K562 (cell line): ENCODE data around the gene KCNQ4. TPM values are rescaled to one million over a fixed set of nuclear protein-coding genes. Genes with fewer than 3 reads are reported as not detected.
A peak's percentile ranks its signal among the peaks of the same experiment; 100 is the strongest.

Experiments
- BCOR ChIP-seq: fragments of 450-650 bp; IDR thresholded peaks from 2 replicates; pipeline ENCODE4 v1.6.1; 2016
- BHLHE40 ChIP-seq: IDR thresholded peaks from 2 replicates; pipeline ENCODE4 v1.6.1; 2011; ENCODE audit warnings: low read length, improper control_type of control experiment
- ELK1 ChIP-seq: sonication (generic); formaldehyde crosslinking; IDR thresholded peaks from 2 replicates; pipeline ENCODE4 v1.8.1; 2022; ENCODE audit warnings: missing genetic modification reagents
- FOS ChIP-seq: IDR thresholded peaks from 3 replicates; pipeline ENCODE4 v1.6.1; 2011; ENCODE audit not compliant: insufficient read length; ENCODE audit errors: extremely low read depth
- FOXK2 ChIP-seq, 2 experiments: fragments of 450-650 bp; IDR thresholded peaks in 1 of 2; conservative IDR thresholded peaks in 1 of 2; 2 replicates each; pipeline ENCODE4 v1.6.1; 2016; ENCODE audit warnings: low read depth in 2 of 2, mild to moderate bottlenecking in 1 of 2
- ID3 ChIP-seq, 2 experiments: fragments of 250-450 bp in 1 of 2; fragments of 450-650 bp in 1 of 2; sonication (Bioruptor Pico) in 1 of 2; IDR thresholded peaks; 2 replicates each; pipeline versions ENCODE4 v1.6.1 to v1.8.0; 2016 to 2021; ENCODE audit warnings: mild to moderate bottlenecking in 2 of 2, moderate library complexity in 2 of 2, missing compliant biosample characterization in 1 of 2, missing genetic modification characterization in 1 of 2
- PTRF ChIP-seq: fragments of 450-650 bp; IDR thresholded peaks from 2 replicates; pipeline ENCODE4 v1.6.1; 2016; ENCODE audit warnings: mild to moderate bottlenecking, missing genetic modification characterization, missing compliant biosample characterization
- PTTG1 ChIP-seq: fragments of 450-650 bp; IDR thresholded peaks from 2 replicates; pipeline ENCODE4 v1.6.1; 2016; ENCODE audit warnings: low read depth, mild to moderate bottlenecking, missing genetic modification characterization, missing compliant biosample characterization
- SMAD2 ChIP-seq: fragments of 150-350 bp; IDR thresholded peaks from 2 replicates; pipeline ENCODE4 v1.6.1; 2014; ENCODE audit warnings: low read depth, mild to moderate bottlenecking, low read length
- STAG1 ChIP-seq: sonication (generic); formaldehyde crosslinking; IDR thresholded peaks from 2 replicates; pipeline ENCODE4 v1.5.0; 2020; ENCODE audit warnings: missing genetic modification reagents, borderline replicate concordance
- TFAP4 ChIP-seq: sonication (generic); formaldehyde crosslinking; IDR thresholded peaks from 2 replicates; pipeline ENCODE4 v1.8.0; 2022; ENCODE audit warnings: missing genetic modification reagents, mild to moderate bottlenecking, moderate library complexity, borderline replicate concordance
- ZBTB7A ChIP-seq: IDR thresholded peaks from 2 replicates; pipeline ENCODE4 v1.6.1; 2011; ENCODE audit warnings: low read depth, mild to moderate bottlenecking, low read length, moderate library complexity, borderline replicate concordance; ENCODE audit not compliant: control insufficient read depth
- ZNF354B ChIP-seq: fragments of 250-450 bp; sonication (Bioruptor Pico); IDR thresholded peaks from 2 replicates; pipeline ENCODE4 v1.4.0; 2020
- polyA plus RNA-seq, 8 experiments: library from polyadenylated mRNA; depleted of rRNA in 4 of 8; stranded (reverse) in 5 of 8; unstranded in 3 of 8; fragments of >200 nt; fragmentation: Nextera tagmentation in 2 of 8; fragmentation: Illumina TruSeq in 1 of 8; extraction: Ambion mirVana in 2 of 8; extraction: Trizol in 1 of 8; gene quantifications; 2 replicates each; pipeline versions ENCODE4 v1.2.1 to v1.2.3, GENCODE V29; 2011 to 2014; ENCODE audit warnings: inconsistent platforms in 1 of 8, missing spikeins in 1 of 8
- total RNA-seq, 7 experiments: library from RNA; depleted of rRNA in 6 of 7; stranded (reverse); fragments of >200 nt in 6 of 7; fragmentation: Illumina TruSeq in 2 of 7; extraction: Trizol in 2 of 7; gene quantifications; 2 replicates each; pipeline versions ENCODE4 v1.2.1 to v1.2.3, GENCODE V29; 2011 to 2021; ENCODE audit warnings: low replicate concordance in 1 of 7
- TF ChIP-seq, protein P1 (sequence below), 2 experiments: fragments of 450-650 bp; IDR thresholded peaks; 2 replicates each; pipeline ENCODE4 v1.6.1; 2018; ENCODE audit warnings: mild to moderate bottlenecking in 2 of 2, low read depth in 1 of 2; ENCODE audit not compliant: partially characterized antibody in 2 of 2
- TF ChIP-seq, protein P2 (sequence below), 3 experiments: IDR thresholded peaks in 2 of 3; conservative IDR thresholded peaks in 1 of 3; 2 replicates each; pipeline ENCODE4 v1.5.1; 2011 to 2012; ENCODE audit warnings: low read length in 3 of 3, mild to moderate bottlenecking in 3 of 3, control low read depth in 2 of 3, improper control_type of control experiment in 1 of 3, inconsistent platforms in 1 of 3, low read depth in 1 of 3, mixed read lengths in 1 of 3, moderate library complexity in 1 of 3; ENCODE audit not compliant: insufficient read depth in 2 of 3

Gene KCNQ4
- total and polyA plus RNA-seq, 9 of the 15 experiments (the other 6 are each of a cell fraction or from before 2014, with no cell fraction given): 0.07 to 4.1 (median 0.79) TPM

DNA sequence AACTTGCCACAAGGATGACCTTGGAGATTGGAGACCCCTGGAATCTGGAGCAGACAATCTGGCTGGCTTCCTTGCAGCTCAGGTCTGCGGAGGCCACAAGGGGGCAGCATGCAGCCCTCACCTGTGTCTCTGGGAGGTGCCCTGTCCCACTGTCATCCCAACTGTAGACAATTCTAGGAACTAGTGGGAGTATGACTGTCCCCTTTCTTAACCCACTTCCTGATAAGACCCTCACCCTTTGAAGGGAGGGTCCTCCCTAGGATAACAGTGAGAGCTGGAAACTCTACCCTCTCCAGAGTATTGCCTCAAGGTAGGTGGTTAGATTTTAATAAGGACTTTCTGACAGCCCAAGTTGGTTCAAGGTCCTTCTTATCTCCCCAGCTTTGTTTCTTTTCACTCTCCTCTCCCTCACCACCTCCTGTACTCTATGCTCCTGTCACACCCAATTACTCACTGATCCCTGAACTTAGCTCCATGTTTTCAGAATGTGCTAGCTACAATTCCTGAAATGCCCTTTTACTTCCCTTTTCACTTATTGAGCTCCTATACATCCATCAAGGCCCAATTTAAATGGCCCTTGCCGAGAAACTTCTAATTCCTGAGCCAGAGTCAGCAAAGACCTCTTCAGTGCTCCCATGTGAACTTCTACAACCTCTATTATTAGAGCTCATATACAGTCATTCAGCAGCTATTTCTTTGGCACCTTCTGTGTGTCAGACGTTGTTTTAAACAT is 9.2 kb upstream of the KCNQ4 start (continued):
- TF ChIP-seq, protein P1, sequence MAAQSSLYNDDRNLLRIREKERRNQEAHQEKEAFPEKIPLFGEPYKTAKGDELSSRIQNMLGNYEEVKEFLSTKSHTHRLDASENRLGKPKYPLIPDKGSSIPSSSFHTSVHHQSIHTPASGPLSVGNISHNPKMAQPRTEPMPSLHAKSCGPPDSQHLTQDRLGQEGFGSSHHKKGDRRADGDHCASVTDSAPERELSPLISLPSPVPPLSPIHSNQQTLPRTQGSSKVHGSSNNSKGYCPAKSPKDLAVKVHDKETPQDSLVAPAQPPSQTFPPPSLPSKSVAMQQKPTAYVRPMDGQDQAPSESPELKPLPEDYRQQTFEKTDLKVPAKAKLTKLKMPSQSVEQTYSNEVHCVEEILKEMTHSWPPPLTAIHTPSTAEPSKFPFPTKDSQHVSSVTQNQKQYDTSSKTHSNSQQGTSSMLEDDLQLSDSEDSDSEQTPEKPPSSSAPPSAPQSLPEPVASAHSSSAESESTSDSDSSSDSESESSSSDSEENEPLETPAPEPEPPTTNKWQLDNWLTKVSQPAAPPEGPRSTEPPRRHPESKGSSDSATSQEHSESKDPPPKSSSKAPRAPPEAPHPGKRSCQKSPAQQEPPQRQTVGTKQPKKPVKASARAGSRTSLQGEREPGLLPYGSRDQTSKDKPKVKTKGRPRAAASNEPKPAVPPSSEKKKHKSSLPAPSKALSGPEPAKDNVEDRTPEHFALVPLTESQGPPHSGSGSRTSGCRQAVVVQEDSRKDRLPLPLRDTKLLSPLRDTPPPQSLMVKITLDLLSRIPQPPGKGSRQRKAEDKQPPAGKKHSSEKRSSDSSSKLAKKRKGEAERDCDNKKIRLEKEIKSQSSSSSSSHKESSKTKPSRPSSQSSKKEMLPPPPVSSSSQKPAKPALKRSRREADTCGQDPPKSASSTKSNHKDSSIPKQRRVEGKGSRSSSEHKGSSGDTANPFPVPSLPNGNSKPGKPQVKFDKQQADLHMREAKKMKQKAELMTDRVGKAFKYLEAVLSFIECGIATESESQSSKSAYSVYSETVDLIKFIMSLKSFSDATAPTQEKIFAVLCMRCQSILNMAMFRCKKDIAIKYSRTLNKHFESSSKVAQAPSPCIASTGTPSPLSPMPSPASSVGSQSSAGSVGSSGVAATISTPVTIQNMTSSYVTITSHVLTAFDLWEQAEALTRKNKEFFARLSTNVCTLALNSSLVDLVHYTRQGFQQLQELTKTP (IDR thresholded peaks at IDR 0.05; ENCODE audit: low read depth in 1 of 2, partially characterized antibody in 2 of 2): peak in 1 of 2 experiments; percentile 25
- TF ChIP-seq STAG1 (no peak), ZBTB7A (peak; percentile 75; the same call in 1 of the 2 replicates), PTTG1 (no peak), BHLHE40 (peak; percentile 19; the same call in 1 of the 2 replicates), BCOR (peak; percentile 91; the same call in 1 of the 2 replicates), ELK1 (CRISPR knock-in tag) (no peak), FOXK2 (conservative IDR thresholded peaks at IDR 0.05 in 1 of 2, IDR thresholded peaks at IDR 0.05 in 1 of 2; ENCODE audit: low read depth in 2 of 2) (peak; percentile 34 to 49; a peak in 1 of 4 replicates), FOS (no peak), TFAP4 (CRISPR knock-in tag) (peak; percentile 63), ZNF354B (CRISPR knock-in tag) (no peak), SMAD2 (no peak), ID3 (CRISPR knock-in tag; IDR thresholded peaks at IDR 0.05) (no peak), ID3 (tag; IDR thresholded peaks at IDR 0.05) (0 out of 2 replicates have a peak, but pooled peaks have one; percentile 22), PTRF (tag) (no peak)
- TF ChIP-seq, protein P2, sequence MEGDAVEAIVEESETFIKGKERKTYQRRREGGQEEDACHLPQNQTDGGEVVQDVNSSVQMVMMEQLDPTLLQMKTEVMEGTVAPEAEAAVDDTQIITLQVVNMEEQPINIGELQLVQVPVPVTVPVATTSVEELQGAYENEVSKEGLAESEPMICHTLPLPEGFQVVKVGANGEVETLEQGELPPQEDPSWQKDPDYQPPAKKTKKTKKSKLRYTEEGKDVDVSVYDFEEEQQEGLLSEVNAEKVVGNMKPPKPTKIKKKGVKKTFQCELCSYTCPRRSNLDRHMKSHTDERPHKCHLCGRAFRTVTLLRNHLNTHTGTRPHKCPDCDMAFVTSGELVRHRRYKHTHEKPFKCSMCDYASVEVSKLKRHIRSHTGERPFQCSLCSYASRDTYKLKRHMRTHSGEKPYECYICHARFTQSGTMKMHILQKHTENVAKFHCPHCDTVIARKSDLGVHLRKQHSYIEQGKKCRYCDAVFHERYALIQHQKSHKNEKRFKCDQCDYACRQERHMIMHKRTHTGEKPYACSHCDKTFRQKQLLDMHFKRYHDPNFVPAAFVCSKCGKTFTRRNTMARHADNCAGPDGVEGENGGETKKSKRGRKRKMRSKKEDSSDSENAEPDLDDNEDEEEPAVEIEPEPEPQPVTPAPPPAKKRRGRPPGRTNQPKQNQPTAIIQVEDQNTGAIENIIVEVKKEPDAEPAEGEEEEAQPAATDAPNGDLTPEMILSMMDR (IDR thresholded peaks at IDR 0.05 in 2 of 3, conservative IDR thresholded peaks at IDR 0.05 in 1 of 3; ENCODE audit: insufficient read depth in 2 of 3, low read depth in 1 of 3, low read length in 3 of 3): peak; percentile 93 to 98 (median 94)
